ENCODE measurements around the gene GMDS.

Gene GMDS

GRCh38 chr6:1867197-1867596 is 378.2 kb downstream of the GMDS start:
- no peak overlapping the region for H3K4me3 ChIP-seq (ENCODE audit: low read depth, low read length)
- H3K79me2 ChIP-seq: no peaks in the 10 kb centered on the region
- H3K27me3 ChIP-seq (ENCODE audit: control insufficient read depth, insufficient read depth, low read length): no peaks in the 10 kb centered on the region
- TF ChIP-seq CTCF (IDR thresholded peaks at IDR 0.05): no peak
- H2AFZ ChIP-seq: no peak overlapping the region
- no peaks in the 10 kb centered on the region for H3K4me1 ChIP-seq
- no peaks in the 10 kb centered on the region for H3K36me3 ChIP-seq (ENCODE audit: control insufficient read depth, insufficient read depth, low read length)
- H3K4me2 ChIP-seq (ENCODE audit: low read length): no peak overlapping the region
- no peak overlapping the region for H3K9ac ChIP-seq
- H3K27ac ChIP-seq: no peak overlapping the region
- H3K9me3 ChIP-seq (ENCODE audit: control insufficient read depth, low read length): no peaks in the 10 kb centered on the region

- no peak overlapping the region for H3K9ac ChIP-seq
- no peaks in the 10 kb centered on the region for H3K36me3 ChIP-seq (ENCODE audit: control insufficient read depth, insufficient read depth, low read length)
- H3K9me3 ChIP-seq (ENCODE audit: control insufficient read depth, low read length): no peaks in the 10 kb centered on the region
- no peak for TF ChIP-seq CTCF (IDR thresholded peaks at IDR 0.05)
- no peaks in the 10 kb centered on the region for H3K79me2 ChIP-seq
- H3K4me2 ChIP-seq (ENCODE audit: low read length): no peak overlapping the region
- no peak overlapping the region for H3K4me3 ChIP-seq (ENCODE audit: low read depth, low read length)
- H2AFZ ChIP-seq: no peak overlapping the region
- H3K4me1 ChIP-seq: no peaks in the 10 kb centered on the region
- H3K27ac ChIP-seq: no peak overlapping the region
- no peaks in the 10 kb centered on the region for H3K27me3 ChIP-seq (ENCODE audit: control insufficient read depth, insufficient read depth, low read length)
Observed at GRCh38 chr6:1865585-1865984, 379.8 kb downstream of the GMDS start.

- Histone ChIP-seq H3K4me2 (ENCODE audit: low read length) (no peak overlapping the region), H3K9ac (no peak overlapping the region), H3K36me3 (ENCODE audit: control insufficient read depth, insufficient read depth, low read length) (no peaks in the 10 kb centered on the region), H2AFZ (no peak overlapping the region), H3K9me3 (ENCODE audit: control insufficient read depth, low read length) (no peaks in the 10 kb centered on the region), H3K4me1 (no peaks in the 10 kb centered on the region), H3K4me3 (ENCODE audit: low read depth, low read length) (no peak overlapping the region), H3K27ac (no peak overlapping the region), H3K27me3 (ENCODE audit: control insufficient read depth, insufficient read depth, low read length) (no peaks in the 10 kb centered on the region), H3K79me2 (no peaks in the 10 kb centered on the region)
- TF ChIP-seq CTCF (IDR thresholded peaks at IDR 0.05): no peak
Observed at GRCh38 chr6:1864496-1864895, 380.9 kb downstream of the GMDS start.

GRCh38 chr6:1862411-1862810 is 383.0 kb downstream of the GMDS start:
- Histone ChIP-seq H3K9me3 (ENCODE audit: control insufficient read depth, low read length) (no peaks in the 10 kb centered on the region), H3K4me1 (no peaks in the 10 kb centered on the region), H3K4me2 (ENCODE audit: low read length) (no peak overlapping the region), H3K4me3 (ENCODE audit: low read depth, low read length) (no peak overlapping the region), H3K9ac (no peak overlapping the region), H3K36me3 (ENCODE audit: control insufficient read depth, insufficient read depth, low read length) (no peaks in the 10 kb centered on the region), H3K27me3 (ENCODE audit: control insufficient read depth, insufficient read depth, low read length) (no peaks in the 10 kb centered on the region), H2AFZ (no peak overlapping the region), H3K27ac (no peak overlapping the region), H3K79me2 (no peaks in the 10 kb centered on the region)
- TF ChIP-seq CTCF (IDR thresholded peaks at IDR 0.05): no peak

- Histone ChIP-seq H2AFZ (no peak overlapping the region), H3K4me2 (ENCODE audit: low read length) (no peak overlapping the region), H3K9ac (no peak overlapping the region), H3K4me3 (ENCODE audit: low read depth, low read length) (no peak overlapping the region), H3K27me3 (ENCODE audit: control insufficient read depth, insufficient read depth, low read length) (no peaks in the 10 kb centered on the region), H3K79me2 (no peaks in the 10 kb centered on the region), H3K4me1 (no peaks in the 10 kb centered on the region), H3K27ac (no peak overlapping the region), H3K36me3 (ENCODE audit: control insufficient read depth, insufficient read depth, low read length) (no peaks in the 10 kb centered on the region), H3K9me3 (ENCODE audit: control insufficient read depth, low read length) (no peaks in the 10 kb centered on the region)
- no peak for TF ChIP-seq CTCF (IDR thresholded peaks at IDR 0.05)
Observed at GRCh38 chr6:1860756-1861348, 384.6 kb downstream of the GMDS start.
